VCaP (cell line): ENCODE results near the gene ANKDD1A.

Experiments used
- H3K27ac ChIP-seq: fragments of 450-650 bp; 2 replicates; pipeline ENCODE4 v1.5.1; 2017
- TF ChIP-seq, protein P1 (sequence below): fragments of 450-650 bp; conservative IDR thresholded peaks from 2 replicates; pipeline ENCODE4 v1.5.1; 2017; ENCODE audit warnings: mild to moderate bottlenecking, moderate library complexity

Gene ANKDD1A

GRCh38 chr15:64925335-64926330 is 13.9 kb downstream of the ANKDD1A start:
- TF ChIP-seq, protein P1, sequence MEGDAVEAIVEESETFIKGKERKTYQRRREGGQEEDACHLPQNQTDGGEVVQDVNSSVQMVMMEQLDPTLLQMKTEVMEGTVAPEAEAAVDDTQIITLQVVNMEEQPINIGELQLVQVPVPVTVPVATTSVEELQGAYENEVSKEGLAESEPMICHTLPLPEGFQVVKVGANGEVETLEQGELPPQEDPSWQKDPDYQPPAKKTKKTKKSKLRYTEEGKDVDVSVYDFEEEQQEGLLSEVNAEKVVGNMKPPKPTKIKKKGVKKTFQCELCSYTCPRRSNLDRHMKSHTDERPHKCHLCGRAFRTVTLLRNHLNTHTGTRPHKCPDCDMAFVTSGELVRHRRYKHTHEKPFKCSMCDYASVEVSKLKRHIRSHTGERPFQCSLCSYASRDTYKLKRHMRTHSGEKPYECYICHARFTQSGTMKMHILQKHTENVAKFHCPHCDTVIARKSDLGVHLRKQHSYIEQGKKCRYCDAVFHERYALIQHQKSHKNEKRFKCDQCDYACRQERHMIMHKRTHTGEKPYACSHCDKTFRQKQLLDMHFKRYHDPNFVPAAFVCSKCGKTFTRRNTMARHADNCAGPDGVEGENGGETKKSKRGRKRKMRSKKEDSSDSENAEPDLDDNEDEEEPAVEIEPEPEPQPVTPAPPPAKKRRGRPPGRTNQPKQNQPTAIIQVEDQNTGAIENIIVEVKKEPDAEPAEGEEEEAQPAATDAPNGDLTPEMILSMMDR: no peak
- no peak overlapping the region for H3K27ac ChIP-seq

GRCh38 chr15:64926661-64927060 is 15.0 kb downstream of the ANKDD1A start:
- TF ChIP-seq, protein P1: no peak
- no peak overlapping the region for H3K27ac ChIP-seq

DNA sequence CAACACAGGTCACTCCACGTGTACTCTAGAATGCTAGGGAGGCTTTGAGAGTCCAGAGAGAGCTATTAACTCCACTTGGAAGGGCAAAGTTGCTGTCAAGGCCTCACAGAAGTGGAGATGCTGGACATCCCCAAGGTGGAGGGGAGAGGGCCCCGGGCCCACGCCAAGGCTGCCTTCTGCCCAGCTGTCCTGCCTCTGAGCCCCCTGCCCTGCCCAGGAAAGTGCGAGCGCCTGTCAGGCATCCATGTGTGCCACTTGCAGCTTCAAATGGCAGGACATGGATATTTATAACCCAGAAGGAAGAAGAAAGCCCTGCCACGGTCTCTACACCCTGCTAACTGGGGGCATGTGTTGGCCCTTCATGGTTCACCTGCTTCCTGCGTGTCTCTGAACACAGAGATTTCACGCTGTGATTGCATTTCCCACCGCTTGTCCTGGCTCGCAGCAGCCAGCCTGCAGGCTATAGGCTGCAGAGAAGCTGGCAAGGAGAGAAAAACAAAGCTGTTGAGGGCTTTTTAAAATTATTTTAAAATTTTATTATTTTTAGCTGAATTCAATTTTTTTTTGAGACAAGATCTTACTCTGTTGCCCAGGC is 17.0 kb downstream of the ANKDD1A start:
- TF ChIP-seq, protein P1: no peak
- no peak overlapping the region for H3K27ac ChIP-seq

GRCh38 chr15:64930019-64930652 is 18.4 kb downstream of the ANKDD1A start:
- H3K27ac ChIP-seq: no peak overlapping the region
- TF ChIP-seq, protein P1: no peak

GRCh38 chr15:64930778-64931371 is 19.2 kb downstream of the ANKDD1A start:
- H3K27ac ChIP-seq: no peak overlapping the region
- TF ChIP-seq, protein P1: no peak

DNA sequence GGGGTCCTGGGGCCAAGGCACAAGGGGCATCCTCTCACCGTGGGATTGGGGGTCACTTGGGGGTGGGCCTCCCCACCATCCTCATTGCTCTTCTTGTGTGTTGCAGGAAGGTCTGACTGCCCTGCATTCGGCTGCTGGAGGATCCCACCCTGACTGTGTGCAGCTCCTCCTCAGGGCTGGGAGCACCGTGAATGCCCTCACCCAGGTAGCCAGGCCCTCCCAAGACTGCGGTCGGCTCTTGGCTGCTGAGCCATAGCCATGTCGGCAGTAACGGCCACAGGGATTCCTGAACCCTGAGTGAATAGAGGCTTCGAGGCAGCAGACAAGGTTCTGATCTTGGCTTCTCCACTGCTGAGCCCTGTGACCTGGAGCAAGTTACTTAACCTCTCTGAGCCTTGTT is 19.7 kb downstream of the ANKDD1A start:
- TF ChIP-seq, protein P1: no peak

DNA sequence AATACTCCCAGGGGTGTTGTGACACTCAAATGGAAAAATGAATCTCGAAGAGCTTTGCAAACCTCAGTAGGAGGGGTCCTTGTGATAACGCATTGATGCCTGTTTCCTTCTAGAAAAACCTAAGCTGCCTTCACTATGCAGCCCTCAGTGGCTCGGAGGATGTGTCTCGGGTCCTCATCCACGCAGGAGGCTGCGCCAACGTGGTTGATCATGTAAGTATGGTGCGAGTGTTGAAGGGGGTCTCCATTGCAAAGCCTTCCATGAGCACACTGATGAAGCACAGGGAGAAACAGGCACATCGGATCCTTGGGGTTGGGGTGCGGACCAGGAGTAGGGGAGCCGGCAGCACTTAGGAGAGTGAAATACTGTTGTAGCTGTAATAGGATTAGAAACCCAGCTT is 22.3 kb downstream of the ANKDD1A start:
- no peak overlapping the region for H3K27ac ChIP-seq
- TF ChIP-seq, protein P1: no peak

More for the DNA sequence above, 19.7 kb downstream of the ANKDD1A start:
- H3K27ac ChIP-seq: no peak overlapping the region
